GM18511 (cell line): Measurements from ENCODE around the gene FAM53A.
"Not testable (repeated sequence)": the region's sequence is repeated elsewhere in the genome, so short reads cannot be mapped to it uniquely, and the experiment has no call there.

ENCODE experiments used
- ATAC-seq: cut with Tn5 transposase; IDR thresholded peaks from one replicate; pipeline ENCODE4 v1.9.1; 2021; ENCODE audit warnings: mild to moderate bottlenecking, moderate library complexity; ENCODE audit not compliant: unreplicated experiment

FAM53A gene

DNA sequence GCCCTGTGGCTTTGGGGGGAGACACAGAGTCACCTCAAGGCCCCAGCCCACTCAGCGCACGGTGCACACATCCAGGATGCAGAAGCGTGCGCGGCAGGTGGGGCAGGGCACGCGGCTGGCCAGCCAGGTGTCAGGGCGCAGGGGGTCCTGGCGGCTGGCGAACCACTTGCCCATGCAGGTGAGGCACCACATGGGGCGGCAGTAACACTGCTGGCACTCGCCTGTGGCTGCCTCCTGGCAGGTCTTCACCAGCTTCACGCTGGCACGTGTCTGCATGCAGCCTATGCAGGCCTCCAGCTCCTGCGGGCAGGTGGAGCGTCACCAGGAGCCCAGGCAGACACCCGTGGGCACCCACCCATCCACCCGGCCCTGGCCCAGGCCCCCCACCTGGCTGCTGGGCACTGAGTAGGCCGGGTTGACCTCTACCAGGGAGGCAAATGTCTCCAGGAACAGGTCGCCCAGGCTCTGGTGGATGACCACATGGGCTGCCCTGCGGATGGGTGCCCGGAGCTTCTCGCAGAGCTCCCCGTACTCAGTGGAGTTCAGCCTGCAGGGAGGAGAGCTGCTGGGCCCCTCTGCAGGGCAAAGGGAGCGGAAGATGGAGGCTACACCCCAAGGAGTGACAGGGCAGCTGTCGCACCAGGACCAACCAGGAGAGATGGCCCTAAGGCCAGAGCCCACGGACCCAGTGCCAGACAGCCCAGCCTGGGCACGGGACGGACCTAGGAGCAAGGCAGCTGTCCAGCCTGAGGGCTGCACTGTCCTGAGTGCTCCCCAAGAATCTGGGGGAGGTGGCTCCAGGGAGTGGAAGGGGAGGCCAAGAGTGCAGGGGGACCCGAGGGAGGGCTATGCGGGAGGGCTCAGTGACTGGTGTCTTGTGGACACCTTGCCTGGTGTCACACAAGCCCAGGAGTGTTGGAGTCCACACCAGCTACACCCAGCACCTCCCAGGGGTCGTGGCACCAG, 33.3 kb upstream of the FAM53A start:
- ATAC-seq = no peak

- ATAC-seq = no peak
Measured at GRCh38 chr4:1716065-1716945, 32.2 kb upstream of the FAM53A start.

GRCh38 chr4:1715002-1715758, 31.1 kb upstream of the FAM53A start:
- no peak for ATAC-seq

- ATAC-seq = no peak
Measured at GRCh38 chr4:1714303-1715001, 30.3 kb upstream of the FAM53A start.

DNA sequence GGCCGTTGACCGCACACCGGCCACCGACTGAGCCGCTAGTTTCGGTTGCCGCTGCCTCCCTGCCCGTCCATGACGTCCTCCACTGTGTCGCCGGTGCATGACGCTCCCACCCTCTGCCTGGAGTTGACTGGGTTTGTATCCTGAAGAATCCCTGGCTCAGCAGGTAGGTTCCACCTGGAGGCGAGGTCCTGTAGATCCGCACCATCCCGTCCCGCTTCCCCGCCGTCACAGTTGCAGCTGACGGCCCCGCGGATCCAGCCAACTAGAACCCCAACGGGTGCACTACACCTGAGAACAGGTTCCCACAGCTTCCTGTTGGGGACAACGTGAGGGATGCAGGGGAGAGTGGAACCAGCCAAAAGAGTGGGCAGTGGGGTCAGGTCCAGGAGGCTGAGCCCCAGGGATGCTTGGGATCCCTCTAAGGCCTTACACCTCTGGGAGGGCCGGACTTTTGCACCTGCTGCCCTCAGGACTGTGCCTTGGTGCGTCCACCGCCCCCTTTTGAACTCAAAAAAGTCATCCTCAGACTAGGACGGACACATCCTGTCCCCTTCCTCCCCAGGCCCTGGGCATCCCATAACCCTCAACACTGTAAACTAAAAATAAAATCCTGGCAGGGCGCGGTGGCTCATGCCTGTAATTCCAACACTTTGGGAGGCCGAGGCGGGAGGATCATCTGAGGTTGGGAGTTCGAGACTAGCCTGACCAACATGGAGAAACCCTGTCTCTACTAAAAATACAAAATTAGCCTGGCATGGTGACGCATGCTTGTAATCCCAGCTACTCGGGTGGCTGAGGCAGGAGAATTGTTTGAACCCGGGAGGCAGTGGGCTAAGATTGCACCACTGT, 29.1 kb upstream of the FAM53A start:
- peak; percentile 20 for ATAC-seq

- peak; percentile 81 for ATAC-seq
Measured at GRCh38 chr4:1712216-1713002, 28.3 kb upstream of the FAM53A start, which contains the start of gene SLBP. TSS of gene SLBP (minus strand) at chr4:1712319. CDS start at chr4:1712188, 131 bp downstream.

- peak; percentile 3 for ATAC-seq
Measured at GRCh38 chr4:1711571-1712215, 27.6 kb upstream of the FAM53A start.

GRCh38 chr4:1711055-1711570, 27.0 kb upstream of the FAM53A start:
- no peak for ATAC-seq

DNA sequence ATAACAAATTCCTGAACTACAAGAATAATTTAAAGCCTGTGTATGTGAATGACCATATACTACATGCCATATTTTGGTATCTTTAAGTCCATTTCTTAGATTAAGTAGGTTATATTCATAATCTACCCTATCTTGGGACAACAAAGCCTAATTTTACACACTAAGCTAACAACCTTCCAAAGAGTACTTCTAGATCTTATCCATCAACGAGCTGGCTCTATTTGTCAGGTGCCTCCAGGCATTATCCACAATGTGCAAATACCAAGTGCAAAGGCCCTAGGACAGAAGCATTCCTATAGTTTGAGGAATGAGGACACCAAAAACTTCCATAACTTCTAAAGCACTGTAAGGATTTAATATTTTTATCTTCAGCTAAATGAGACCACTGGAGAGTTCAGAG, 24.5 kb upstream of the FAM53A start:
- no peak for ATAC-seq

DNA sequence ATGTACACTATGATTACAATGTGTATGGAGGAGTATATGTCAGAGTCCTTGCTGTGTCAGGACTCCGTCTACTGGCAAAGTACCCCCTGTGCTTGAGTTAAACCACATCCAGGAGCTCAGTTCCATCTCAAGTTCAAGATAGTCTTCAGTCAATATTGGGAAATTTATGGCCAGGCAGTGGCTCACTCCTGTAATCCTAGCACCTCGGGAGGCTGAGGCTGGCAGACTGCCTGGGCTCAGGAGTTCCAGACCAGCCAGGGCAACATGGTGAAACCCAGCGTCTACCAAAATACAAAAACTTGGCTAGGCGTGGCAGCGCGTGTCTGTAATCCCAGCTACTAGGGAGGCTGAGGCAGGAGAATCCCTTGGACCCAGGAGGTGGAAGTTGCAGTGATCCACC, 22.2 kb upstream of the FAM53A start:
- no peak for ATAC-seq

DNA sequence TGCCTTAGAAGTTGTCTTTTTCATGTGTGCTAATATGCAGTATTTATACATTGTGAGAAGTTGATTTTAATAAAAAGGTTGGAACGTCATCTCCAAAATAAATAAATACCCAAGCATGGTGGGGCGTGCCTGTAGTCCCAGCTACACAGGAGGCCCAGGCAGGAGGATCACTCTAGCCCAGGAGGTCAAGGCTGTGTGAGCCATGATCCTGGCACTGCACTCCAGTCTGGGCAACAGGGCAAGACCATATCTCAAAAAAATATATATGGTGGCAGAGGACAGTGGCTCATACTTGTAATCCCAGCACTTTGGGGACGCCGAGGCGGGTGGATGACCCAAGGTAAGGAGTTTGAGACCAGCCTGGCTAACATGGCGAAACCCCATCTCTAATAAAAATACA, 21.6 kb upstream of the FAM53A start:
- no peak for ATAC-seq

- no peak for ATAC-seq
Measured at GRCh38 chr4:1703867-1704266, 19.8 kb upstream of the FAM53A start.

GRCh38 chr4:1701671-1702070, 17.6 kb upstream of the FAM53A start:
- not testable (repeated sequence) for ATAC-seq

GRCh38 chr4:1695913-1696312, 11.8 kb upstream of the FAM53A start:
- ATAC-seq = no peak

DNA sequence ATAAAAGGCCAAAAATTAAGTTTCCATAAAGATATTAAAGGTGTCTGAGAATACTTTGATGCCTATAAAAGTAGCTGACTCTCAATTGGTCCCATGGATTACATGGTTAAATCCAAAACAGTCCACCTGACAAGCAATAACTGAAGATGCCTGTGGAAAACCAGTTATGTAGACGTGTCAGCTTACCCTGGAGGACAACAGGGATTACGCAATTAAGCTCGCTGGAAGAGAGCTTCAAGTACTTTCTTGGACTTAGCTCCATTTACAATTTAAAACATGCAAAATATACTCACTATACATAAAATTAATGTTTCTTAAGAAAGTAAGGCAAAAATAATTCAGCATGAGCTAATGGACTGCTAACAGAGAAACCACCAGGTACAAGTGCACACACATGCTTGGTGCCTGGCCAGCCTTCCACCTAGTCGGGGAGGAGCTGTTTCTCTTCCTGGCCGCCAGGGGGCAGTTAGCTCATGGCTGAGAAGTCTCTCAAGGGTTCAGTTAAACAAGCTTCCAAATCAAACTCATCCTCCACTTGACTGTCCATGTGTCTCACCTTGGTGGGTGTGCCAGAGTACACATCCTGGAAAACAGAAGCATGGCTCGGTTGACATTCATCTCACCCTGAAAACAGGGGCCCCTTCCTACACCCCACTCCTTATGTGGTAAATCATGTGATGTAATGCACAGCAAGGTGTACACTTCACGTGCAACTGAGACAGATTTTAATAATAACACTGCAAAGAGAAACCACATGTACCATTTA, 9.2 kb upstream of the FAM53A start:
- peak; percentile 69 for ATAC-seq

DNA sequence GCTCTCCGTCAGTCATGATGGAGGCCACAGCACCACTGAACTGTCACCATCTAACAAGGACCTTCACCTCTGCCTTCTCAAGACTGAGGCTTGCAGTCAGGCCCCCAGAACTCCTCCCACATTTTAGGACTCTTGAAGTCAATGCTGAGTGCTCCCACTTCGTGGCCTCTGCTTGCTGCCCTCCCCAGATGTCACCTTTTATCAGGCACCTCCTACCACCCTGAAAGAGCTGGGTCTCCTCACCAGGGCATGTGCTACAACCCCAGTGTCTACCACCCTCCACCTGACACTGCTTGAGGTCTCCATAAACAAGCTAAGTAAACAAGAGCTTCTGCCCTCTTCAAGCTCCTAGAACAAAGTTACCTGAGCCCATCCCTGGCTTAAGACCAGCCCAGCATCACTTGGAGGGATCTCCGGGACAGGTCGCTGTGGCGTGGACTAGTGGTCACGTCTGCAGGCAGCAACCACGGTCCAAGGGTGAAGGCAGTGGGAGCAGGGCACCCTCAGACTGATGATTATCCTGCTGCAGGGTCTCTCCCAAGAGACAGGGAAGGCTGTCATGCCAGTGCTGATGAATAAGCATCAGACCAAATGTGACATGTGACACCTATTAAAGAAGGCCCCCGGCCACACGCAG, 7.7 kb upstream of the FAM53A start:
- no peak for ATAC-seq

- ATAC-seq = no peak
Measured at GRCh38 chr4:1690698-1691097, 6.6 kb upstream of the FAM53A start.
